T-helper 9 cell (primary cell): ENCODE results near the gene LDLRAD4.

Experiments
- DNase-seq: peaks from one replicate; pipeline ENCODE4 v3.0.0-alpha.2; 2020

LDLRAD4 gene

DNA sequence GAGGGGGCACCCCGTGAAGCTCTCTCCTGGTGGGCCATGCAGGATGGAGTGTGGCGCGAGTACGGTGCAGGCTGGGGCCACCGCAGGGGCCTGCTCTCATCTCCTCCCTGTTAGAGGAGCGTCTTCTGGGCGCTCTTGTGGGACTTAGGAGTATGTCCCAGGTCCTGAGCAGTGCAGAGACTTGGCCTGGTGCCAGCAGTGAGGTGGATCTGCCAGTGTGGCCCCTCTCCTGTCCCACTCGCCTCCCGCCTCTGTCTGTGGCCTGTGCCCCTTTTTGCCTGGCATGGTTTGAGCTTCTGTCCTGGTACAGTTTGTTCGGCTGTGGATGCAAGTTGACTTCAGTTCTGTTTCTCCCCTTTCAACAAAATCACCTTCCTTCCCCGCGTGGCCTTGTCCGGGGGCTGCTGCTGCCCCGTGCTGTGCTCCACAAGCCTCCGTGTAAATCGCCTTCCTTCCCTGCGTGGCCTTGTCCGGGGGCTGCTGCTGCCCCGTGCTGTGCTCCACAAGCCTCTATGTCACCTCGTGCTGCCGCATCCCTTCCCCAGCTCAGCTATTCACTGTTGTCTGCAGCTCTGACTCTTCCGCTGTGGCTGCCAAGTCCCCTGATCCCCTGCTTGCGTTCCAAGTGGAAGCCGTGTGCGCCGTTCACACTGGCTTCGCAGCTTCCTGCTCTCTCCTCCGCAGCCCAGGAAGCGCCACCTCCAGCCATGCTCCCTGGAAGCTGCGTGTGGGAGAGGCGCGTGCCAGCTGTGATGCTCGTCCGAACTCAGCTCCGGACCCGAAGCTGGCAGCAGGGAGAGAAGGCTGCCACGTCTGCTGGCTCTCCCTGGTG, 13.7 kb downstream of the LDLRAD4 start:
- DNase-seq, result no peak

DNA sequence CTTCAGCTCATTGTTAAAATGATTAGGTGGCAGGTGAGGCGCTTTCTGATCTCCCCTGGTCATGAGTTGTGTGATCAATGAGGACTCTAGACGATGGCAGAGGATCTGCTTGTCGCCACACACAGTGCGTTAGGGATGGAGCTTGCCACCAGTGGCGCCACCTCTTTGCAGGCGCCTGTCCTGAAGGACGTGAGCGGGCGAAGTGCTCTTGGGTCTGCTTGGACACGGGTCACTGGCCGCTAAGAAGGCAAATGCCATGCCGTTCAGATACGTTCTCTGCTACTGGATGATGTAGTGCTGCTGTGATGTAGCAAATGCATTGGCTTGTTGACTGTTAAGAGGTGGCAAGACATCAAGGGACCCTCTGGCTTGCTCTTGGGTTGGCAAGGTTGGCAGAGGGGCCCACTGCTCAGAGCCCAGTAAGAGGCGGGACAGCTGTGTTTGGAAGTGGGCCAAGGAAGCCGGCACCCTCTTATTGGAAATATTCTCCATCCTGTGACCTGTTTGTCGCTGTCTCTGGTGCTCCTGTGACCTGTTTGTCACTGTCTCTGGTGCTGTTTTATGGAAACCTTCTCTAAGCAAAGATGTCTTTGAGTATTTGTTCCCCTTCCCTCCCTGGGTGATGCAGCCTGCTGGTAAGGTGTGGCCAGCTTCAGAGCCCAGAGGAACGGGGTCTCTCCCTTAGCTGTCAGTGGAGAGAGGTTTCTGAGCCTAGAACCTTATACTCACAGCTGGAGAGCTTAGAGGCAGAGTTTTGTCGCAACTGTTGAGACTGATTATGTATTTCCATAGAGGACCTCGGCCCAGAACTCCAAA, 14.6 kb downstream of the LDLRAD4 start:
- no peak for DNase-seq

DNA sequence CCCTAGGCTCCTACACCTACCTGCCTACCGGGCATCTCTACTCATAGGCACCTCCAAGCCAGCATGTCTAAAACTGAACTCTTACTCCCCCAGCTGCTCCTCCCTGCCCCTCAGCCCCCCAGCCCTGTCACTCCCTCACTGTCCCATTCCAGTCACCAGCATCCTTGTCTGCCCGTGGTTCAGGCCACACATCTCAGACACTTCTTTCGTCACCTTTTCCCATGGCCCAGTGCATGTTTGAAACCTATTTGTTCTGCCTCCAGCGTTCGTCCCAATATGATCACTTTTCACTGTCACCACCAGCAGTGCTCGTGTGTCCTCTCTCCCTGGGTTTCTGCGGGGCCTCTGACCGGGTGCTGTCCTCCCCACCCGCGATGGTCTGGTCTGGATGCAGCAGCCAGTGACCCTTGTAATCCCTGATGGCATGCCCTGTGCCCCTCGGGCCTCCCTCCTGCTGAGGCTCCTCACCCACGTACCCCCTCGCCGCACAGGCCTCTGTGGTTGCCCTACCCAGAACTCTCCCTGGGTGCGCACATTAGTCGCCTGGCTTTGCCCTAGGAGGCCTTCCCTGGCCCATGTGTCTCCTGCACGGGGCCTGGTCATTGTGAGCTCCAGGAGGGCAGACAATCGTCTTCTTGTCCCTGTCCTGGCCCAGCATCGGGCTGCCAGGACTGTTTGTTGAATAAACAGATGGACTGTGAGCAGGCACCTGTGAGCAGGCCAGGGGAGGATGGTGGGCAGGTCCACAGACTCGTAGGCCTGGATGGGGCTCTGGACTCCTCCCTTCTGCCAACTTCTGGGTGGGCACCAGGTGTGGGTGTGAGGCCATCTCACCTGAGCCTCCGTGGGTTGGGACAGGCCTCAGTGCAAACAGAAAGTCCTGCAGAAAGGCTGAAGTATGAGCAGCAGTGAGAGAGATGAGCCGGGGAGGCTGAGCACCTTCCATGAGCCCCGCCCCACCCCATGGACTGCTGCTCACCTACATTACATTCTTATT, 15.5 kb downstream of the LDLRAD4 start:
- DNase-seq, result no peak

DNA sequence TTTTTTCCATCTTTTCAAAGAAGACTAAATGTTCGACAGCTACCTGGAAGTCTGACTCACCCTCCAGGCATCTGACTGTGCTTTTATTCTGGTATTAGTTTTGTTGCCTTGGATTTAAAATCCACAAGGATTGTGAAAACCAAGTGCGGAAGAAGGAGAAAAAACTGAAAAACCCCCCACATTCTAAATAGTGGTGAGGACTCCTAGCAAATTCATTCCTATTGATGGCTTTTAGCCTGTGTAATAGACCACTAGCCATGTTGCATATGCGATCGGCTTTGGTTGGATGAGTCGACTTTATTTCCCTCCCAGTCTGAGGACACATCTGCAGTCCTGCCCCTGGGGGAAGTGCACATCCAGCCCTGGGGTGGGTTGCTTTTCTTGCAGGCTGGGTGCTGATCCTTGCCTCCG, 16.9 kb downstream of the LDLRAD4 start:
- no peak for DNase-seq

- DNase-seq, result no peak
Measured at GRCh38 chr18:13235981-13236380, 17.4 kb downstream of the LDLRAD4 start.

GRCh38 chr18:13236411-13236810, 17.9 kb downstream of the LDLRAD4 start:
- DNase-seq, result no peak

- DNase-seq, result no peak
Measured at GRCh38 chr18:13237073-13237472, 18.5 kb downstream of the LDLRAD4 start.

GRCh38 chr18:13237641-13238040, 19.1 kb downstream of the LDLRAD4 start:
- DNase-seq, result no peak

GRCh38 chr18:13239171-13239956, 20.8 kb downstream of the LDLRAD4 start:
- DNase-seq, result no peak

GRCh38 chr18:13240060-13240725, 21.6 kb downstream of the LDLRAD4 start:
- DNase-seq, result no peak

DNA sequence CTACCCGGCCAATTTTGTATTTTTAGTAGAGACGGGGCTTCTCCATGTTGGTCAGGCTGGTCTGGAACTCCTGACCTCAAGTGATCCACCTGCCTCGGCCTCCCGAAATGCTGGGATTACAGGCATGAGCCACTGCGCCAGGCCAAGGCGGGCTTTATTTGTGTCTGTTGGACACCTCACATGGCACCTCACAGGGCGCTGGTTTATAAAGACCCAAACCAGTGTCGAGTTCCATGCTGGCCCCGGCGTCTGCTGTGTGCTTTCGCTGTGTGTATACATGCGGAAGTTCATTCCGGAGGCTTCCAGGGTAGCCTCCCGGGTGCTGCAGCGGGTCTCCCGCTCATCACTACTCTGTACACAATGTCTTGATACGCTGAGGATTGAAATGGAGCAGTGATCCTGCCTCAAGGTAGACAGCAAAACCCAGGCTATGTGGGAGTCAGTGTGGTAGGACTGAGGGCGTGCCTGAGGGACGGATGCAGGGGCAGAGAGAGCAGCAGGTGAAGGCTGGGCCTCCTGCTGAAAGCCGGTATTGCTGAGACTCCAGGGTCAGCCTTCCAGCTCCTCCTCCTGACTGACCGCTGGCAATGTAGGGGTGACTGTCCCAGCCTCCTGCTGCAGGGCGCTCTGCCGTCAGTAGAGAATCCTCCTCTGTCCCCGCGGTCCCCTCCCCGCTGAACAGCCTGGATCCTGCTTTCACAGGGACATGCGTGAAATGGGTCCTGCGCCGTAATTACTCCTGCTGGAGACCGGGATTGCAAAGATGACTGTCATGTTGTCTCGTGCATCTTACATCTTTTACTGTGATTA, 22.7 kb downstream of the LDLRAD4 start:
- DNase-seq, result no peak

- DNase-seq, result no peak
Measured at GRCh38 chr18:13241893-13242175, 23.3 kb downstream of the LDLRAD4 start.

- DNase-seq, result no peak
Measured at GRCh38 chr18:13242797-13243196, 24.2 kb downstream of the LDLRAD4 start.

- DNase-seq, result no peak
Measured at GRCh38 chr18:13243363-13243762, 24.8 kb downstream of the LDLRAD4 start.

- DNase-seq, result no peak
Measured at GRCh38 chr18:13244135-13244534, 25.6 kb downstream of the LDLRAD4 start.

DNA sequence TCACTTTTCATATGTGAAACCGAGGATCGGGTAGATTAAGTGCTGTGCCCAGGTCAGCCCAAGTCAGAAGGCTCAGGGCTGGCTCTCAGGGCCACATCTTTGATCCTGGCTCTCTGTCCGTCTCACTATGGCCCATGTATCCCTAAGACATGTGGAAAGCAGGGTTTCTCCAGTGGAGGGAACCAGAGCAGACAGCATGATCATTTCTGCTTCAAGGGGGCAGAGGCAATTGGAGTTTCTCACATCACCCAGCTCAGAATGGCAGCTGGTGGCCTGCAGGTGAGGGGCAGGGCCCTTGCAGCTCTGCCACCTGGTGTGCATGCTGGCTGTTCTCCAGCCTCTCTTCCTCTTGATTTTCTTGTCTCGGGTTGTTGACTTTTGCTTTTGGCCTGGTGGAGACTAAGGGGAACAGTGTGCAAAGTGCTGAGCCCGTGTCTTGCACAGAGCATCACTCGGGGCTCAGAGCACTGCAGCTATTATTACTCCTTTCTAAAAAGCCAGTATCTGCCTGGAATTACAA, 27.0 kb downstream of the LDLRAD4 start:
- DNase-seq, result no peak

GRCh38 chr18:13246121-13246520, 27.6 kb downstream of the LDLRAD4 start:
- DNase-seq, result no peak

GRCh38 chr18:13246591-13246990, 28.0 kb downstream of the LDLRAD4 start:
- DNase-seq, result no peak

DNA sequence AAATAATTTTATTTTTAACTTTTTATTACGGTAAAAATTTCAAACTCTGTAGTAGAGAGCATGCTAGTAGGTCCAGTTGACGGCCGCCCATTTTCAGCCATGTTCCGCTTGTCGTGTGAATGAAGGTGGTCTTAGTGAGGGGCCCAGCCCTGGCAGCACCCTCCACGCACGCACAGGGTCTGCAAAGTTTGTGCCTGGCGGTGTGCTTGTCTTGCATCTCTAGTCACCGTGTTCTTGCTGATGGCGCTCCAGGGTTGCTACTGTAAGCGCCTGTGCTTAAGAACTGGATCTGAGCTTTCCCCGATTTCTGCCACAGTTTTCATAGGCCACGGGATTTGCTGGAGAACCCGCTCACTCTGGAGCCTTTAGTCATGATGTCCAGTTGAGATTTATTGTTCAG, 28.9 kb downstream of the LDLRAD4 start:
- no peak for DNase-seq

DNA sequence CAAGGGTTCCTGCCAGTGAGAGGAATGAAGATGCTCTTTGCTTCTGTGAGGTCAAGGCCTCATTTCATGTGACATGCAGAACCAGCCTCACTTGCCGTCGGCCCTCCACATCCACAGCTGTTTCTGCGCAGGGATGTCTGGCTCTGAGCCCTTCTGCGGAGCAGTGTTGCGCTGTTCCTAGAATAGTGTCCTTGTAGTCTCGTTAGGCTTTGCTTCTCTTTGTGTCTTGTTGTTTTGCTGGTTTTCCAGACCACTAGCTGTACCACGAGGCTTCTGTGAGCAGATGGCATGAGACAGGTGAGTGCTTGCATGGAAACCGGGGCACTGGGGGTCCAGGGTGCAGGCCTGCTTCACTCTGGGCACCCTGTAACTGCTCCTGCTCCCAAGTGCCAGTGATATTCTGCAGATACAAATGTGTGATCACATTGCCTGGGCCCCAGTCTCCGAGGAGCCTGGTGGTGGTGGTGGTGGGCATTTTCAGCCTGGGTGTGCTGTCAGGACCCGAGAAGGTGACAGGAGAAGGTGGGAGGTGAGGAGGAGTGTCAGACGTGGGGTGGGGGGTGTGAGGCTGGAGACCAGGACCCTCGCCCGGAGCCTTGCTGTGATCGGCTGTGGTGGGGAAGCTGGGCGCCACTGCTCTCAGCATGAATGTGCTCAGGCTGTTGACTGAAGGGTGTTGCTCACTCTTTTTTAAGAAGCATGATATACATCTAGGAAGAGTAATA, 34.3 kb downstream of the LDLRAD4 start:
- DNase-seq, result no peak
